Measurements from ENCODE around the gene ESYT2.

ESYT2 gene

DNA sequence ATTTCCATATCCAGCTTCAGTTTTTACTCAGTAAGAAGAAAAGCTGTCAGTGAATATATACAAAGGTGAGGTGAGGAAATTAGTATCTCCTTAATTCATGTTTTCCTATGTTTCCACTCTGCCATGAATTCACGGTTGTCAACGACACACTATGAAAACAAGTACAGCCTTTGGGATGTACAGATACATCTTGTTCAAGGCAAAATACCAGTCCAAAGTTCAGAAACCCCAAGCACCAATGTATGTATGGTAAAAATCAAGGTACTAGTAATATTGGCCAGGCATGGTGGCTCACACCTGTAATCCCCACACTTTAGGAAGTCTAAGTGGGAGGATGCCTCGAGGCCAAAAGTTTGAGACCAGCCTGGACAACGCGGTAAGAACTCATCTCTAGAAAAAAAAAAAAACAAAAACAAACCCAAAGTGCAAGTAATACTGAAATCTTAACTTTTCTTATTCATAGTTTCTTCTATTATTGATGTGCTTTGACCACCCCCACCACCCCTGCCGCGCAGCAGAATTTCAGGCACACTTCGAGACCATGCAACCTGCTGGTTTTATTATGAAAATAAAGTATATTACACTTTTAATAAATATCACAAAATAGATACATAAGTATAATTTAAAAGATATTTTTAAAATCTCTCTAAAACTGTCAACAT is 3.5 kb downstream of the ESYT2 start:
- DNase-seq, result no peak

DNA sequence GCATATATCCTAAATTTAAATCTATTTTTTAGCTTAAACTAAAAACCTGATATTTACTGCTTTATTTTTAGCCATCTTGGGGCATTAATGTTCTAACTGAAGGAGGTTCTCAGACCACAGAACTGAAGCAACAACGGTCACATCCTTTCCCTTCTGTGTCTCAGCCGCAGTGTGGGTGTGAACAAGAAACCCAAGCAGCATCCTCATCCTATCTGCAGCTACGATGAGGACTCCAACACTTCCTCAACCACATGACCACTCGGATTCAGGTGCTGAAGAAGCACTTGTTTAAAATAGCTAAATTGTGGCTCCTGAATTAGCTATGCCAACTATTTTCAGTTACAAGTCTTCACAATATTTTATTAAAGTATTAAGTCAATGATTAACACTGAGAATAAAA is 5.3 kb downstream of the ESYT2 start:
- DNase-seq, result no peak

DNA sequence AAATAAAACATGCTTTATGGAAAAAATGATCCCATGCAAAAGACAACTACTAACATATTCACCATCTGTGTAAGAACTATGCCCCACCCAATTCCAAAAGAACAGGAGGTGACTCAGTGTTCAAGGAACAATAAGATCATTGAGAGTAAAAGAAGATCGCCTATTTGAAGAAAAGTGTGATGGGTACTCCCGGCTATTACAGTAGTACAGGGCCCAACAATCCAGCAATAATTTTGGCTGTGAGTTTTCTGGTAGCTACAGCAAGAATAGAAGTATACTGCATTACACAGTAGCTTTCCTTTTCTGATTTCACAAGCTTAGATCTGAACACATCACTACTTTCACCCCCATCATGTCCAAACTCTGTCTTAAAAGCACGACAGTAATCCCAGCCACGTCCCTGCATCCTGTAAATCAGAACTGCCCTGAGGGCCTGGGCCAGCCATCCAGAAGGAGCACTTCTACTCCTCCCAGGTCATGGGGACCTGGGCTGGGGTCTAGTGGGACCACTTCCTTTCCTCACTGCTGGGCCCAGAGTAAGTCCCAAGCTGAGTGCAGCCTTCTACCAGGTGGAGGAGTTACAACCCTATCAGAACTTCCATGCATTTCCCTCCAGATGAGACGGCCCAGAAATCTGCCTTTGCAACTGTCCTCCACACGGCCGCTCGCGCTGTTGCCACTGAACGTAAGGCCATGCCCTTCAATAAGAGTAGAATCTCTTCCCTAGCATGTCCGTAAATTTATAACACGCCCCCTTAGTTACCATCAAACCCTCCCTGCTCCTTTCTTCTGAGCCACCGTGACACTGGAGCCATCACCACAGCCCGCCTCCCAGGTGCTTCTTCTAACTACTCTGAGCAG is 7.9 kb downstream of the ESYT2 start:
- DNase-seq, result peak; percentile 28 to 64

DNA sequence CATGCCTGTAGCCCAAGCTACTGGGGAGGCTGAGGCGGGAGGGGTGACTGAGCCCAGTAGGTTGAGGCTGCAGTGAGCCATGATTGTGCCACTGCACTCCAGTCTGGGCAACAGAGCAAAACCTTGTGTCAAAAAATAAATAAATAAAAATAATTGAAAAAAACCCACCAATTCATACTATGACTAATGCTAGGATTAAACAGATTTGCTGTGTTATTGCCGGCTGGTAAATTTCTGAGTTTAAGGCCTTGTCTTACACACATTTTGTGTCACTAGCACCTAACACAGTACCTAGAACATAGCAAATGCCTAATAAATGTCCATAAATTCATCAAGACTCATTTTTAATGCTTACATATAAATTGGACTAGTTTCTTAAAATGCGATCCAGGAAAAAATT is 8.7 kb downstream of the ESYT2 start:
- DNase-seq, result no peak

DNA sequence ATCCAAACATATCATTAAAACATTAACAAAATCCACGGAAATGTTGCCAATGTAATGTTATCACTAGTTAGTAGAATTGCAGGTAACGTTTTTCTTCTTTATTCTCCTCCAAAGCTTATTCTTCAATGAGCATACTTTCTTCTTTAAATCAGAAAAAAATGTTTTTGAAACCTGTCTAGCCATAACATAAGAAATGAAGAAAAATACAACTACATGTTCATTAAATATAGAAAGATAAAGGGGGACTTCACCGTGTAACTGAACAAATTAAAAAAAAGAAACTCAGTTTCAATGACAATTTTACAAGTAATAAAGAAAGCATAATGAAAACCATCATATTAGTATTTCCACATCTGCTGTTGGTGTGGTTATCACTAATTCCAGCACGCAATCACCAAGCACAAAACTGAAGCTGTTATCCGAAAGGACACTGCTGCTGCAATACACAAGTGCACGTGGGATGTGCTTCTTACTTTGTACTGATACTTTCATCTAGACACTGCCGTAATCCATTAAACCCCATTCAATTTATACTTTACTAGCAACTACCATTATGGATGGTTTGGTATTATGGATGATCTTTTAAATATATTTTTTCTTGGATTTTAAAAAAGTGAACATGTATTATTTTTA is 9.6 kb downstream of the ESYT2 start:
- DNase-seq, result no peak

DNA sequence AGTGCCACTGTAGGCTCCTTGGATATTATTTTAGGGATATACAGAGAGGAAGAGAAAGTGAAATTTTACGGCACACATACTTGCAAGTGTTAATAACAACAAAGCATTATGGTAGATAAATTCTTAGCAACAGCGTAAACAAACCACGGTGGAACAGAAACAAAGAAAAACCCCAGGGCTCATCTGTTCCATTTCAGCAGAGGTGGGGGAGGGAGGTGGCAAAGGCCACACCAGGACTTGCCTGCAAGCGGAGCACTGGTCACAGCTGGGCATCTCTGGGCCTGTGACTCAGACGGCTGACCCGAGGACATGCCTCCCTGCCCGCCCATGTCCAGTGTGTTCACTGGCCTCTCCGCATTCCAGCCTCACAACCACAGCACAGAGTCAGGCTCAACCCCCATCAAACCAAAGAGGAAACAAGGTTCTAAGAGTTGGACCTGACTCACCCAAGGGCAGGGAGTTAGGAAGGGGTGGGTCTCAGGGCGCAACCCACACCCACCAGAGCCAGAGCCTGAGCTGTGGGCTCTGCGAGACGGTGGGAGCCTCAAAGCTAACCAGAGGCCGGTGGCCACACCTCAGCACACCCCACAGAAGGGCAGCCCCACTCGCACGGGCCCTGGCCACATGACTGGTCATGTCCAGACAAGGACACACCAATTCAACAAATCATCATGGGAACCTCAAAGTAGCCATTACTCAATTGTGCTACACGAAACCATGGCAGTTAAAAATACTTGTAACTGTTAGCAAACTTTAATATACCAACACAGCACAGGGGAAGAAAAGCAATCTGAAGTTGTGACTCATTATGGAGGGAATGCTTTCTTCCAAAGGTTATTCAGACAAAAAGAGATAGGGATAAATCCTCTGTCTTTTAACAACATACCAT is 10.7 kb downstream of the ESYT2 start:
- DNase-seq, result no peak

DNA sequence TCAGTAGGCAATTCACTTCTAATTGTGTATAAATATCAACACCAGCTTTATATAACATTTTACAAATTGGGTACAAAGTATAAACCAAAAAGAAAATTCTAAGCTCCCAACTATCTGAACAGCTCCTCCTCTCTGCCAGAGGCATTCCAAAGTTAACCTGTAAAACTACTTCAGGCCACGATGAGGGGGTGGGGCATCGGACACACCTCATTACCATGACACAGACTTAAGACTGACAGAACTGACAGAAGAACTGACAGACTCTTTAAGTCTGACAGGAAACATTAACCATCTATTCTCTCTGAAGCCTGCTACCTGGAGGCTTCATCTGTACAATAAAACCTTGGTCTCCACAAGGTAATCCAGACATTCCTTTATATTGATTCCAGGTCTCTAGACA is 12.3 kb downstream of the ESYT2 start:
- DNase-seq, result no peak

DNA sequence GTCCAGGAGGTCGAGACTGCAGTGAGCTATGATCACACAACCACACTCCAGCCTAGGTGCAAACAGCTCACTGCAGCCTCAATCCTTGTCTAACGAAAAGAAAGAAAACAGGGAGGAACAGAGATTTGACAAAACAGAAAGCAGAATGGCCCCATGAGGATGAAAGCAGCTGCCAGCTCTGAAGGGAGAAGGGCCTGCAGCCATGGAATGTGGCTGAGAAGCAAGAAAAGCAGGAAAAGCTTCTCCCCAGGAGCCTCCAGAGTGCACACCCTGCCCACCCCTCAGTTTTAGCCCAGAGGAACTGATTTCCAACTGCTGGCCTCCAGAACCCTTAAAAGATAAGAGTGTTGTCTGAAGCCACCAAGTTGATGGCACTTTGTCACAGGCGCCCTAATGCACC is 13.0 kb downstream of the ESYT2 start:
- DNase-seq, result no peak

DNA sequence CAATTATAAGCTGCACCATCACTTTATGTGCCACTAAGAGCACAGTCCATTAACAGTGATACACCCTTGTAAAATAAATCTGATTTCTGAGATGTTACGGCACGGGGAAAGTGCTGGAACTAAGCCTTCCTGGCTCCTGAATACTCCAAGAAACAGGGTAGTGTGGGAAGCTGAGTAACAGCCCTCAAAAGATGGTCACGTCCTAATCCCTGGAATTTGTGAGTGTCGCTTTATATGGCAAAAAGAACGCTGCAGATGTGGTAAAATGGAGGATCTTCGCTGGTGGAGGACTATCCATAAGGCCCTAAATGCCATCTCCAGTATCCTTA is 13.5 kb downstream of the ESYT2 start:
- no peak for DNase-seq

DNA sequence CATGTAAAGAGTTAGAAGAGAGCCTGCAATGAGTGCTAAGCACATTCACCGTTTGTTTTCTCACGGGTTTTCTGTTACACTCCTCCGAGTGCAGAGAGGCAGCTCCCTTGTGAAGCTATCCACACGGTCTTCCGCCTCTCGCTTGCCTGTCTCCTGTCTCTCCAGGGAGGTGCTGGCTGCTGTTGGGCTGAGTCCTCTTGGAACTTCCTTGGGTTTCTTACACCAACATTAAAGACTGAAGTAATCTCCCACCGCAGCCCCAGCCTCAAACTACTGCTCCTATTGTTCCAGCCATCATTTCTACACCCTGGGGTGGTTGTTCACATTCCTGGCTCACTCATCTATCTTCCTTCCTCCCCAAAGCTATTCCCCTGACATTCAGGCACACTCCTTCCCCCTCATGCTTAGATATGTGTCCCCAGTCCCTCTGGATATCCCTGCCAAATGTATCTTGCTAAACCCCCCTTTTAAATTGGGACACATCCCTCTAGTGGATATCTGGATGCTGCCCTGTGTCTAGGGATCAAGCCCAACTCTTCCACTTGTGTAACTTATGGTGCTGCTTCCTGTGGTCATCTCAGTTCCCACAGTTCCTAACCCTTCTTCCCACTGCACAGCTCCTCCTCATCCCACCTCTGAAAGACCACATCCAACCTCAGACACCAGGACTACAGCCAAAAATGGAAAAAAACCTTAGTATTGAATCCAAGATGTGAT is 14.1 kb downstream of the ESYT2 start:
- DNase-seq, result peak in 1 of 2 experiments; percentile 45

DNA sequence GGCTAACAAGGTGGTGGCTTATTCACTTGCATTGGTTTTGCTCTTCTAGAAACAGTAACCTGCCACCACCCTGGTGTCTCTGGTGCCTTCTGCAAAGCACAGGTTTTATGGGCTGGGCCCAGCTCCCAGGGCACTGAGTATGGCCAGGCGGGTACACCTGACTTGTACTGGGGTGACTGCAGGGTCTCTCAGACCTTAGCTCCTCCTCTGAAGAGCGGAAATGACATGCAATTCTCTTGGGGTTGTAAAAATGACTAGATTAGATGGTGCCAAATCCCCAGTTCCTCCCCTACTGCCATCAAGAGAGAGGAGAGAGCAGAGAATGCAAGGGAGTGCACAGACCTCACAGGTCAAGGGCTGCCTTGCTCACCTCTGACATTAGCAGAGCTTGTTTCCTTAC is 14.7 kb downstream of the ESYT2 start:
- DNase-seq, result no peak

DNA sequence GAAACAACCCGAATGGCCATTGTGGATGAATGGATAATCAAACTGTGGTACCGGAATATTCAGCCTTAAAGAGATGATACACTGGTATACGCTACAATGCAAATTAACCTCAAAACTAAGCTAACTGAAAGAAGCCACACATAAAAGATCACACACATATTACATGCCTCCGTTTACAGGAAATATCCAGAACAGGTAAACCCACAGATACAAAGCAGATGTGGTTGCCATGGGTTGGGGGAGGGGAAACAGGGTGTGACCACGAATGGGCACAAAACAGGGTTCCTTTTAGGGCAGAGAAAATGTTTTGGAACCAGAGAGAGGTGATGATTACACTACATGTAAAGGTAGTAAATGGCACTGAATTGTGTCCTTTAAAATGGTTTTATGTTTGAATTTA is 16.6 kb downstream of the ESYT2 start:
- DNase-seq, result no peak

DNA sequence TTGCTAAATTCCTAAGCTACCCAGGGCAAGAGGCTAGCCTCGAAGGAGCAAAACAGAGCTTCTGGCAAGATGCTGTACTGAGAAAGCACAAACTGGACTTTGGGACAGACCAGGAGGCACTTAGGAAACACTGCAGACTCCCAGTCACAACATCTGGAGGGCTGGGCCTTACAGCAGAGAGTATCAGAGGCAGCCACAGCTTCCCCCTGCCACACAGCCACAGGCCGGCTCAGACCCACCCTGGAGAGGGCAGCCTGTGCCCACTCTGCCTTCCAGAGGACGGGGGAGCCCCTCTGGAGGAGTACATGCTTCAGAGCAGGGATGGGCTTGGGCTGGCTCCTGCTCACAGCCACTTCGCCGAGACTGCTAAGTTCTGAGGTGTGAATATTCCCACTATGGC is 17.4 kb downstream of the ESYT2 start:
- no peak for DNase-seq

DNA sequence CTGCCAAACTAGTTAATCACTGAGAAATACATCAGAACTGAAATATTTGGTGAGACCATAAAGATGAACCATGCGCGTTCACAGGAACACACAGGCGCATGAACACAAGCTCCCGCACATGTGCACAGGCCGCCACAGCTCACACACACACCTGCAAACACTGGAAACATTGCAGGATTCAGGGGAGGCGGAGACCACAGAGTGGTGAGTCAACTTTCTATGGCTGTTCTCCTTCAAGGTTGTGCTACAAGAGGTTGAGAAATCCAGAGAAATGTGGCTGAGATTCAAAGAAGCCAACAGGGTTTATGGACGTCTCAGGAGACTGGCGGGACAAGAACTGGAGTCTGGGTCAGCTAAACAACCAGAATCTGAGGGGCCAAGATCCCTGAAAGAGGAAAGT is 17.8 kb downstream of the ESYT2 start:
- no peak for DNase-seq

DNA sequence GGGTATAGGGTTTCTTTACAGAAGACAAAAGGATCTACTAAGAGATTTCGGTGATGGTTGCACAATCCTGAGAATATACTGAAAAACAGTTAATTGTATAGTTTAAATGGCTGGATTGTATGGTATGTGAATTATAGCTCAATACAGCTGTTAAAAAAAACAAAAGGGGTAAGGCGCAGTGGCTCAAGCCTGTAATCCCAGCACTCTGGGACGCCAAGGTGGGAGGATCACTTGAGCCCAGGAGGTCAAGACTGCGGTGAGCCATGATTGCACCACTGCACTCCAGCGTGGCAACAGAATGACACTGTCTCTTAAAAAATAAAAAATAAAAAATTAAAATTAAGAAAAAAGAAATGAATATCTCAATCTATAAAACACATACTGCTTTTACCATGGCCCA is 18.5 kb downstream of the ESYT2 start:
- no peak for DNase-seq

DNA sequence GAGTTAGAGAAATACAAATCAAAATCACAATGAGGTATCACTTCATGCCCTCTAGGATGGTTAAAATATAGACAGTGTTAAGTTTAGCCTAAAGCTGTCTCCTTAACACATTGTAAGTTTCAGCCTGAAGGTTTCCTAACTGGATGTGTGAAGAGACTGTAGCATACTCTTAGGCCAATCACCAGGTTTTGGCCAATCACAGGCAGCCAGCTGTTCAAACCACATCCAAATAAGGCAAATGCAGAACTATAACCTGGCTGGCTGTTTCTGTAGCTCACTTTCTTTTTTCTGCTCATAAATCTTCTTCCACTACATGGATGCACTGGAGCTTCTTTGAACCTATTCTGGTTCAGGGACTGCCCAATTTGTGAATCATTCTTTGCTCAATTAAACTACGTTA is 19.7 kb downstream of the ESYT2 start:
- no peak for DNase-seq

DNA sequence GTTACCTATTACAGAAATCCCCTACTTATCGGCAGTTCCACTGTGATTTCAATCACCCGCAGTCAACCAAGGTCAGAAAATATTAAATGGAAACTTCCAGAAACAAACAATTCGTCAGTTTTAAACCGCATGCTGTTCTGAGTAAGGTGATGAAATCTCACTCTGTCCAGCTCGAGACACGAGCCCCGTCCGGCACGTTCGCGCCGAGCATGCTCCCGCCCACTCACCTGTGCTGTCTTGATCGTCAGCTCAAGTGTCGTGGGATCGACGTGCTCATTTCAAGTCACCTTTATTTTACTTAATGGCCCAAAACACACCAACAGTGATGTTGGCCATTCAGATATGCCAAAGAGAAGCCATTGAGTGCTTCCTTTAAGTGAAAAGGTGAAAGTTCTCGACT is 21.2 kb downstream of the ESYT2 start:
- no peak for DNase-seq

DNA sequence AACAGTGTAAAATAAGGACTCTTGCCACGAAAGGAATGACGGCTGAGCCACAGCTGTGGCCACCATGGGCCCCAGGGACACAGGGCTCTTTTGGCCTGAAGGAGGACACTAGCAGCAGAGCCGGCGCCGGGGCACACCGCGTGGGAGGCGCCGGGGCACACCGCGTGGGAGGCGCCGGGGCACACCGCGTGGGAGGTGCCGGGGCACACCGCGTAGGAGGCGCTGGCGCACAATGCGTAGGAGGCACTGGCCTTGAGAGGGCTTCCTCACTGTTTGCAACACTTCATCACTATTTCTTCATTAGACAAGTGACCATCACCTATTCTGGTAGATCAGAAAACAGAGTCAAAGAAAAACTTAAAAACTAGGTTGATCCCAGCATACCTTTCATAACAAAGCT is 23.4 kb downstream of the ESYT2 start:
- DNase-seq, result no peak

DNA sequence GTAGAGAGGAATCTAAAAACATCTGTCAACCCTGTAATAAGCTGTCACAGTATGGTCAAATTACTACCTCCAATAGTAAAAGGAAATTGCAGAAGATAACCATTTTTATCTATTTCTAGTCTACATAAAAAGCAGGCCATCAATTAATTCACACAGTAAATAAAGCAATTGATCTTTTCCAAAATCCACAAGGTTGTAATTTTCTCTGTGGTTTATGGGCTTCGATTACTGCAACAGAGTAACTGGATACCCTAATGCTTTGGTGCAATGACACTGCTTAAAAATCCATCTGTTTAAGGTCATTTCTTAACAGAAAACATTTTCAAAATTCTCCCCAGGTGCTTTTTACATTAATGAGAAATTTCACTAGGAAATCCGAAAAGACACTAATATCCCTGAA is 23.9 kb downstream of the ESYT2 start:
- DNase-seq, result no peak

DNA sequence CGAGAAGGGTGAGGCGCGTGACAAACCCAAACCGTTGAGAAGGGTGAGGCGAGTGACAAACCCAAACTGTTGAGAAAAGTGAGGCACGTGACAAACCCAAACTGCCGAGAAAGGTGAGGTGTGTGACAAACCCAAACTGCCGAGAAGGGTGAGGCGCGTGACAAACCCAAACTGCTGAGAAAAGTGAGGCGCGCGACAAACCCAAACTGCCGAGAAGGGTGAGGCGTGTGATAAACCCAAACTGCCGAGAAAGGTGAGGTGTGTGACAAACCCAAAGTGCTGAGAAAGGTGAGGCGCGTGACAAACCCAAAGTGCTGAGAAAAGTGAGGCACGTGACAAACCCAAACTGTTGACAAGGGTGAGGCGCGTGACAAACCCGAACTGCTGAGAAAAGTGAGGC is 25.0 kb downstream of the ESYT2 start:
- no peak for DNase-seq

DNA sequence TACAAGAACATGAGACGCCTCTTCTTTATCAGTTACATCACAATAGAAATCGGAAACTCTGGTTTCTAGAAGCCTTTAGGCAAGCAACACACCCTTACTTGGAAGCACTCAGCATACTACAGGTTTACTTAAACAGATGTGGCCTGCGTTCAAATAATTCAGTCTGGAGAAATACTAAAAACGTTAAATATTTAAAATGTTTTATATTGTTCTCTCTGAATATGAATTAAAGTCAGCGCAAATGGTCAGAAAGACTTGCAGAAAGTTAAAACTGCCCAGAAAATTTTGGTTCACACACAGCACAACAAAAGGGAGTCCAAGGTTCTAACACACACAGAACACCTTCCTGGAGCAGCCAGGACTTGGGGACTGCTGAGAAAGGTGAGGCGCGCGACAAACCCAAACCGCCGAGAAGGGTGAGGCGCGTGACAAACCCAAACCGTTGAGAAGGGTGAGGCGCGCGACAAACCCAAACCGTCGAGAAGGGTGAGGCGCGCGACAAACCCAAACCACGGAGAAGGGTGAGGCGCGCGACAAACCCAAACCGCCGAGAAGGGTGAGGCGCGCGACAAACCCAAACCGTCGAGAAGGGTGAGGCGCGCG is 25.8 kb downstream of the ESYT2 start:
- no peak for DNase-seq

Data from NCI-H187 (cell line).